PC-3 (cell line): Measurements from ENCODE around the gene FSTL1.

Experiments used
- CTCF ChIP-seq: fragments of 300-600 bp; sonication (generic); conservative IDR thresholded peaks from 2 replicates; pipeline ENCODE4 v1.5.1; 2017; ENCODE audit warnings: antibody characterized with exemption, low read depth, mild to moderate bottlenecking, low read length
- EZH2 ChIP-seq: fragments of 300-600 bp; sonication (generic); IDR thresholded peaks from one replicate; pipeline ENCODE4 v1.6.1; 2017; ENCODE audit warnings: antibody characterized with exemption, mild to moderate bottlenecking, low read length; ENCODE audit not compliant: unreplicated experiment

- TF ChIP-seq CTCF (no peak), EZH2 (no peak)
Measured at GRCh38 chr3:120448756-120449155, 2.0 kb downstream of the FSTL1 start.
